Gastroesophageal sphincter (tissue), 4 donors: ENCODE data around the gene SEMA3C. TPM values are rescaled to one million over a fixed set of nuclear protein-coding genes. Genes with fewer than 3 reads are reported as not detected.

Experiments used
- ATAC-seq: fragments of 150-250 bp; one replicate; pipeline ENCODE4 v1.9.1; 2016; ENCODE audit warnings: mild to moderate bottlenecking, moderate library complexity
- H3K27ac ChIP-seq, 4 donors: fragments of 200-600 bp; sonication (generic) in 3 of 4; 1 replicate in 3 of 4; 2 replicates in 1 of 4; pipeline ENCODE4 v1.5.1; 2016 to 2019
- H3K27me3 ChIP-seq: fragments of 200-600 bp; sonication (generic); one replicate; pipeline ENCODE4 v1.5.1; 2019
- H3K36me3 ChIP-seq, 2 donors: fragments of 200-600 bp; sonication (generic); one replicate each; pipeline ENCODE4 v1.5.1; 2019; ENCODE audit warnings: control low read depth in 1 of 2
- H3K4me1 ChIP-seq, 3 donors: fragments of 200-600 bp; sonication (generic); 1 replicate in 2 of 3; 2 replicates in 1 of 3; pipeline ENCODE4 v1.5.1; 2016 to 2019; ENCODE audit warnings: control low read depth in 2 of 3
- H3K4me3 ChIP-seq, 2 donors: fragments of 200-600 bp; sonication (generic); one replicate each; pipeline ENCODE4 v1.5.1; 2019; ENCODE audit warnings: mild to moderate bottlenecking in 1 of 2, moderate library complexity in 1 of 2
- H3K9me3 ChIP-seq, 3 donors: fragments of 200-600 bp; sonication (generic); one replicate each; pipeline ENCODE4 v1.5.1; 2017 to 2019; ENCODE audit warnings: control low read depth in 2 of 3
- CTCF ChIP-seq, 4 experiments: fragments of 200-600 bp in 2 of 4; fragments of 450-650 bp in 2 of 4; sonication (generic) in 1 of 4; IDR thresholded peaks; one replicate each; pipeline ENCODE4 v1.5.1; 2017 to 2019; ENCODE audit warnings: antibody characterized with exemption in 4 of 4, mild to moderate bottlenecking in 2 of 4, moderate library complexity in 2 of 4
- EP300 ChIP-seq: sonication (generic); formaldehyde crosslinking; IDR thresholded peaks from one replicate; pipeline ENCODE4 v1.6.1; 2017; ENCODE audit warnings: antibody characterized with exemption, mild to moderate bottlenecking
- POLR2A ChIP-seq, 2 donors: fragments of 450-650 bp; IDR thresholded peaks; one replicate each; pipeline ENCODE4 v1.6.1; 2017; ENCODE audit warnings: antibody characterized with exemption in 2 of 2, mild to moderate bottlenecking in 2 of 2, moderate library complexity in 1 of 2
- POLR2AphosphoS5 ChIP-seq: sonication (generic); formaldehyde crosslinking; IDR thresholded peaks from one replicate; pipeline ENCODE4 v1.6.1; 2017; ENCODE audit warnings: antibody characterized with exemption
- WGBS, 2 donors: methylation state at CpG; one replicate each; pipeline ENCODE4 v1.1.5; 2018; ENCODE audit warnings: low coverage in 1 of 2; 5-methylcytosine and 5-hydroxymethylcytosine counted together
- total RNA-seq, 4 donors: library from RNA; depleted of rRNA; stranded (reverse); fragments of >200 nt; gene quantifications; one replicate each; pipeline ENCODE4 v1.1.0, GENCODE V29; 2016

Gene SEMA3C
- total RNA-seq, 4 donors from 2014 or later, result 115 to 189 (median 160) TPM

- no peak for ATAC-seq
- no peaks in the 10 kb centered on the region for H3K9me3 ChIP-seq
- 47 to 67% methylated on average over 4 of the region's 4 CpGs for WGBS, 2 donors
- H3K36me3 ChIP-seq, result peaks cover 0 to 20% of the 10 kb centered on the region in 2 donors
- no peak overlapping the region for H3K4me3 ChIP-seq
- TF ChIP-seq POLR2A (IDR thresholded peaks at IDR 0.05), result no peak
- TF ChIP-seq CTCF (IDR thresholded peaks at IDR 0.05), result no peak
- no peak for TF ChIP-seq POLR2AphosphoS5
- no peak for TF ChIP-seq EP300
- H3K4me1 ChIP-seq, result peaks cover 0 to 27% (median 2%) of the 10 kb centered on the region in 3 donors
- H3K27ac ChIP-seq, result no peak overlapping the region
- H3K27me3 ChIP-seq, result no peaks in the 10 kb centered on the region
These were observed 158.6 kb downstream of the SEMA3C start for GRCh38 chr7:80760292-80760691.

GRCh38 chr7:80752954-80753690, 165.7 kb downstream of the SEMA3C start:
- no peaks in the 10 kb centered on the region for H3K9me3 ChIP-seq
- no peak for ATAC-seq
- no peaks in the 10 kb centered on the region for H3K4me1 ChIP-seq
- H3K4me3 ChIP-seq, result no peak overlapping the region
- TF ChIP-seq EP300 (no peak), CTCF (IDR thresholded peaks at IDR 0.05) (no peak), POLR2A (IDR thresholded peaks at IDR 0.05) (no peak)
- H3K27ac ChIP-seq, result no peak overlapping the region
- WGBS, 2 donors, result 87 to 98% methylated on average over 5 to 6 of the region's 6 CpGs
- H3K36me3 ChIP-seq, result peaks cover 0 to 20% of the 10 kb centered on the region in 2 donors
- no peaks in the 10 kb centered on the region for H3K27me3 ChIP-seq

GRCh38 chr7:80749270-80749669, 169.6 kb downstream of the SEMA3C start:
- ATAC-seq, result no peak
- H3K9me3 ChIP-seq, result no peaks in the 10 kb centered on the region
- TF ChIP-seq POLR2A (IDR thresholded peaks at IDR 0.05), result no peak
- TF ChIP-seq POLR2AphosphoS5, result no peak

GRCh38 chr7:80748363-80749042, 170.3 kb downstream of the SEMA3C start:
- H3K4me3 ChIP-seq, result no peak overlapping the region
- peaks cover 0 to 21% of the 10 kb centered on the region in 2 donors for H3K36me3 ChIP-seq
- no peak for TF ChIP-seq POLR2AphosphoS5
- TF ChIP-seq POLR2A (IDR thresholded peaks at IDR 0.05), result no peak
- peak overlapping the region in 2 of 4 donors; percentile 6 to 32 for H3K27ac ChIP-seq
- H3K9me3 ChIP-seq, result no peaks in the 10 kb centered on the region
- 53 to 63% methylated on average over 7 to 8 of the region's 8 CpGs for WGBS, 2 donors
- no peaks in the 10 kb centered on the region for H3K27me3 ChIP-seq
- no peaks in the 10 kb centered on the region for H3K4me1 ChIP-seq
- no peak for ATAC-seq

More at GRCh38 chr7:80749270-80749669, 169.6 kb downstream of the SEMA3C start:
- H3K4me1 ChIP-seq, result no peaks in the 10 kb centered on the region
- H3K36me3 ChIP-seq, result peaks cover 0 to 21% of the 10 kb centered on the region in 2 donors
- H3K27ac ChIP-seq, result peak overlapping the region in 1 of 4 donors; percentile 32
- no peaks in the 10 kb centered on the region for H3K27me3 ChIP-seq
- WGBS, 2 donors, result 79 to 88% methylated on average over 1 to 2 of the region's 2 CpGs
- no peak overlapping the region for H3K4me3 ChIP-seq

- TF ChIP-seq POLR2A (IDR thresholded peaks at IDR 0.05) (no peak), CTCF (IDR thresholded peaks at IDR 0.05) (no peak), EP300 (no peak)
- H3K4me3 ChIP-seq, result no peak overlapping the region
- 18 to 25% methylated on average over 1 of the region's 1 CpG for WGBS, 2 donors
- H3K27ac ChIP-seq, result no peak overlapping the region
- peaks cover 5 to 19% (median 7%) of the 10 kb centered on the region in 3 donors for H3K4me1 ChIP-seq
- H3K27me3 ChIP-seq, result no peaks in the 10 kb centered on the region
- peaks cover 0 to 9% of the 10 kb centered on the region in 2 donors for H3K36me3 ChIP-seq
- ATAC-seq, result no peak
- H3K9me3 ChIP-seq, result no peaks in the 10 kb centered on the region
These were observed 177.9 kb downstream of the SEMA3C start for GRCh38 chr7:80740778-80741545.
